Fibroblast of pulmonary artery (primary cell): ENCODE measurements around the gene C1QA.

Experiments
- DNase-seq: peaks from one replicate; pipeline ENCODE4 v3.0.0-alpha.2; 2010; ENCODE audit warnings: low read depth
- H3K4me3 ChIP-seq: replicated peaks from 2 replicates; pipeline ENCODE4 v1.5.1; 2011; ENCODE audit warnings: low read depth, mild to moderate bottlenecking, control low read depth, low read length, moderate library complexity
- TF ChIP-seq, protein P1 (sequence below): IDR thresholded peaks from 2 replicates; pipeline ENCODE4 v1.5.1; 2011; ENCODE audit warnings: mild to moderate bottlenecking, control low read depth, low read length, inconsistent platforms; ENCODE audit errors: missing control alignments

The C1QA gene

DNA sequence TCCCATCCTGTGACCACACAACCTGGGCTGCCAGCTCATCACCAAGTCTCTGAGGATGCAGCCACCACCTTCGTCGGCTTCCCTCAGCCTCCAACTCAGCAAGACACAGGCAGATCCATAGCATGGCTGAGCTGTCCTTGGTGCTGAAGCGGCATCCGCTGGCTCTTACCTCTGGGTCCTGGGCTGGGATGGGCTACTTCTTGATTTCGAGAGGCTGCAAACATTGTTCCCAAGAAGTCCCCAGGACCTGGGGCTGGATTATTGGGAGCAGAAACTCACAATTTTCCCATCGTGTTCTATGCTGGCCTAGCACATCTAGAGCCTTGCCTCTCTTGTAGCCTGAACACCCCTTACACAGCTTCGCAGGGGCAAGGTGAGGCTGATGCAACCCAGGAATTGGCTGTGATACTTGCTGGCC, 24.9 kb upstream of the C1QA start:
- TF ChIP-seq, protein P1, sequence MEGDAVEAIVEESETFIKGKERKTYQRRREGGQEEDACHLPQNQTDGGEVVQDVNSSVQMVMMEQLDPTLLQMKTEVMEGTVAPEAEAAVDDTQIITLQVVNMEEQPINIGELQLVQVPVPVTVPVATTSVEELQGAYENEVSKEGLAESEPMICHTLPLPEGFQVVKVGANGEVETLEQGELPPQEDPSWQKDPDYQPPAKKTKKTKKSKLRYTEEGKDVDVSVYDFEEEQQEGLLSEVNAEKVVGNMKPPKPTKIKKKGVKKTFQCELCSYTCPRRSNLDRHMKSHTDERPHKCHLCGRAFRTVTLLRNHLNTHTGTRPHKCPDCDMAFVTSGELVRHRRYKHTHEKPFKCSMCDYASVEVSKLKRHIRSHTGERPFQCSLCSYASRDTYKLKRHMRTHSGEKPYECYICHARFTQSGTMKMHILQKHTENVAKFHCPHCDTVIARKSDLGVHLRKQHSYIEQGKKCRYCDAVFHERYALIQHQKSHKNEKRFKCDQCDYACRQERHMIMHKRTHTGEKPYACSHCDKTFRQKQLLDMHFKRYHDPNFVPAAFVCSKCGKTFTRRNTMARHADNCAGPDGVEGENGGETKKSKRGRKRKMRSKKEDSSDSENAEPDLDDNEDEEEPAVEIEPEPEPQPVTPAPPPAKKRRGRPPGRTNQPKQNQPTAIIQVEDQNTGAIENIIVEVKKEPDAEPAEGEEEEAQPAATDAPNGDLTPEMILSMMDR: no peak
- no peak overlapping the region for H3K4me3 ChIP-seq
- peak; percentile 76 for DNase-seq

DNA sequence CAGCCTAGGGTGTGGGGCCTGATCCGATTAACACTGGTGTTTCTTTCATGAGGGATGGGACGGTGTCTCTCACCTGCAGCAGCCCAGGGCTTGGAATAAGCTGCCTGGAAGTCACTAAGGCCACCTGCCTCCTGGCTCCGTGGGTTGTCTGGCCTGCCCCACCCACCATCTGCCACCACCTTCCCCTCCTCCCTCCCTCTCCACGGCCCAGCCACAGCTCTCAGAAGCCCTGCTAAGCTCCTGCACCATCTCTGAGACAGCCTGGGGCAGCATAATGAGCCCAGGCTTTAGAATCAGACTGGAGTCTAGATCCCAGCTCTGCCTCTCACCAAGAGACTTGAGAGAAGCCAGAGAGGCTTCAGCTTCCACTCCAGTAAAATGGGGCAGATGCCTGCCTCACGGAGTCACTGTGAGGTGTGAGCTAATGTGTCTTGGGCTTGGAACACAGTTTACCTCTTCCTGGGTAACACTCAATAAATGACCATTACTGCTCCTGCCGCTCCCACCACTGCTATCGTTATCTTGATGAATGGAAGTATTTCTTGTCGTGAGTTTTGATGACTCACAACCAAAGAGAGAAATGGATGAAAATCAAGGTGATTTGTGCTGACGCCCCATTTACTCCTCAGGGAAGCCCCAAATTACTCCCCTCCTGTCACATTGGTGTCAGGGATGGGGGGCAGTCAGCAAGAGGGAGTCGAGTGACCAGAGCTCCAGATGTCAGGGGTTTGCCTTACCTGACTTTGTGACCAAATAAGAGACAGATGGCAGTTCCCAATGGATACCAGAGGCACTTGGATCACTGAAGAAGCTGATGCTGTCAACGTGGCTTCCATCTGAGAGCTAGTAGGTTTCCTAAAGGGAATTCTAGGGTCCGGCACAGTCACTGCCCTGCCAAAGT, 23.5 kb upstream of the C1QA start:
- no peak for DNase-seq
- TF ChIP-seq, protein P1: no peak
- H3K4me3 ChIP-seq: no peak overlapping the region

DNA sequence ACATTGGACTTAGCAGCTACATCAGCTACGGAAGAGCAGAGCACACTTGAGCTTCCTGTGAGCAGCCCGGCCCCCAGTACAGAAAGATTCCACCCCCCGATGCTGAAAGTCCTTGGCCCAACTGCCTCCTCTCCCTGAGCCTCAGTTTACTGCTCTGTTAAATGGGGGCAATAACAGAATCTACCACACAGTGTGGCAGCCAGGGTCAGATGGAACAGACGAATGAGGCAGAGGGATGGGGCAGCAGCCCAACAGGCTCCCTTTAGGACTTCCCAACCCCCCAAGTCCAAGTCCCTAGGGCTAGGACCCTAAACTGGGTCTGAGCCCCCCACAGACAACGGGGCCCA, 22.9 kb upstream of the C1QA start:
- H3K4me3 ChIP-seq: no peak overlapping the region
- no peak for DNase-seq
- TF ChIP-seq, protein P1: no peak

DNA sequence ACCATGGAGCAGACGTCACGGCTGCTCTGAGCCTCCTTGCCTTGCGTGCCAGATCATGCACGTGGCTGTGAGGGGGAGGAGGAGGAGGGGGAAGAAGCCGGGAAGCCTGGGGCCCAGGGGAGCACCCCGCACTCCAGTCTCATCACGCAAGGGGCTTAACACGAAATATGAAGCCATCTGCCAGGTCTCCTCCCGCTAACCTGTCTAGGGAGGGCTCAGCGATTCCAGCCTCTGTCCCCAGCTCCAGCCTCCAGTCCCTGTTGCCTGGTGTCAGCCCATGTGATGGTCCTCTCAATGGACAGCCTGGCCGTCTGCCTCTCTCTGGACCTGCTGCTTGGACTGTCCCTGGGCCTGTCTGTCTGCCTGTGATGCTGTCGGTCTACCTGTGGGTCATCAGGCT, 22.5 kb upstream of the C1QA start:
- no peak overlapping the region for H3K4me3 ChIP-seq
- TF ChIP-seq, protein P1: no peak
- DNase-seq: no peak

DNA sequence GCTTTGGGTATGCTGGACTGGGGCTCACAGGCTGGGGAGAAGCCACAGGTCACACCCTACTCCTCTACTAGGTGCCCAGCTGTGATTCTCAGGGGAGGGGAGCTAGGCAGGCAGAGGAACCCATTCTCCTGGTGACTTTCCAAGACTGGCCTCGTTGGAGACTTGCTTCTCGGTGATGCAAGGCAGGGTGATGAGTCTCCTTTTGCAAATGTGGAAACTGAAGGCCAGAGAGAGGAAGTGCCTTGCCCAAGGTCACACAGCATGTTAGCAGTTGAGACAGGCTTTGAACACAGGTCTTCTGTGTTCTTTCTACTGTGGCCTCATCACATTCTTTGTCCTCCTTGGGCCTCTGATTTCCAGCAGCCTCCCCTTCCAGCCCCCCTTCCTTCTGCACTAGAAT, 20.5 kb upstream of the C1QA start:
- H3K4me3 ChIP-seq: no peak overlapping the region
- TF ChIP-seq, protein P1: no peak
- no peak for DNase-seq

DNA sequence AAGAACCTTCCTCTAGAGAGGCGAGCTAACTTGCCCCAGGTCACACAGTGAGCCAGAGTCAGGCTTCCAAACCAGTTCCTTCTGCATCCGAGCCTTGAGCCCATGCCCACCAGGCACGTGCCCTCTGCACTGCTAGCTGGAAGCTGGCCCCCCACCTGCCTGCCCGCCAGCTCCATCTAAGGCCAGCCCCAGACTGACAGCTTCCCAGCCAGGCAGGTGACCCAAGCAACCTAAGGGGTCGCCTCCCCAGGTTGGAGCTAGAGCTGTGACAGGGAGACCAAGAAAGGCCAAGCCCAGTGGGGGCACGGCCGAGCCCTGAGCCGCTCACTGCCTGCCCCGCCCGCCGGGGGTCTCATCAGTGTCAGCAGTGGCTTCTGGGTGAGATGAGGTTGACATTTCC, 19.9 kb upstream of the C1QA start:
- DNase-seq: no peak
- no peak overlapping the region for H3K4me3 ChIP-seq
- TF ChIP-seq, protein P1: no peak

DNA sequence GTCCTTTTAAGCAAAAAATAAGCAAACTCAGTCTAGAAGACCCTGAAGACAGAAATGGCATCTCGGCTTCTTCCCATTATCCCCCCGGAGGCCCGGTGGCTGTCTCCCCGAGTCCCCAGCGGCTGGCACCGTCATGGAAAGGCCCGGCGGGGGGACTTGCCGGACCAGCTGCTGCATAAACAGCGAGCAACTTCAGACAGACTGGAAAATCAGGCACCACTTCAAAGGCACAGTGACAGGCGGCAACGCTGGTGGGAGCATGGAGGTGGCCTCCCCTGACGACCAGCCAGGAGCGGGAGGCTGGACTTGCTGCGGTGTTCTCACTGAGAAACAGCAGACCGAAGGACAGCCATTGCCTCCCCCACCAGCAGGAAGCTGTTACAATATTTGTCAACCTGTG, 18.4 kb upstream of the C1QA start:
- TF ChIP-seq, protein P1: no peak
- no peak for DNase-seq
- H3K4me3 ChIP-seq: no peak overlapping the region
